Prostate gland (tissue), 2 donors: ENCODE results near the gene BOD1L1.

Source experiments
- CTCF ChIP-seq, 4 experiments: fragments of 200-600 bp in 2 of 4; fragments of 450-650 bp in 2 of 4; sonication (generic) in 2 of 4; IDR thresholded peaks; 1 replicate in 3 of 4; 2 replicates in 1 of 4; pipeline ENCODE4 v1.5.1; 2016 to 2019; ENCODE audit warnings: antibody characterized with exemption in 4 of 4, mild to moderate bottlenecking in 2 of 4, moderate library complexity in 2 of 4
- POLR2A ChIP-seq: fragments of 450-650 bp; IDR thresholded peaks from one replicate; pipeline ENCODE4 v1.6.1; 2016; ENCODE audit warnings: antibody characterized with exemption, mild to moderate bottlenecking

- TF ChIP-seq POLR2A = no peak
- TF ChIP-seq CTCF (IDR thresholded peaks at IDR 0.05) = no peak
Measured at GRCh38 chr4:13530823-13531624, 96.5 kb downstream of the BOD1L1 start.
